ENCODE measurements around the gene SUCO. TPM values are rescaled to one million over a fixed set of nuclear protein-coding genes. Genes with fewer than 3 reads are reported as not detected.

The SUCO gene
- total RNA-seq, 3 donors from 2014 or later (not counting 1 experiment from before 2014, with no cell fraction given): 86.0 to 97.5 (median 96.0) TPM

GRCh38 chr1:172600615-172601014, 67.7 kb downstream of the SUCO start:
- H3K9me3 Mint-ChIP-seq: no peaks in the 10 kb centered on the region
- peaks cover 0 to 14% of the 10 kb centered on the region in 2 donors for H3K4me1 Mint-ChIP-seq
- WGBS (ENCODE audit: insufficient coverage): 100% methylated on average over 1 of the region's 1 CpG
- Histone ChIP-seq H3K27me3 (ENCODE audit: control insufficient read depth, insufficient read depth, low read length) (no peaks in the 10 kb centered on the region), H3K4me1 (ENCODE audit: control insufficient read depth, insufficient read depth, low read length) (no peaks in the 10 kb centered on the region), H3K9me3 (ENCODE audit: control insufficient read depth, insufficient read depth, low read length) (no peaks in the 10 kb centered on the region), H3K4me3 (ENCODE audit: low read length) (no peak overlapping the region), H3K36me3 (ENCODE audit: control insufficient read depth, insufficient read depth, low read length) (peaks cover 55% of the 10 kb centered on the region), H3K27ac (ENCODE audit: low read length) (no peak overlapping the region)
- intact Hi-C loops (cut with micrococcal nuclease): no loop called here
- no peak overlapping the region for H3K4me3 Mint-ChIP-seq
- TF ChIP-seq CTCF (IDR thresholded peaks at IDR 0.05): no peak
- H3K27me3 Mint-ChIP-seq (ENCODE audit: low read depth in 2 of 2): no peaks in the 10 kb centered on the region
- peak overlapping the region; percentile 27 to 53 for H3K27ac Mint-ChIP-seq
- DNase-seq (no peak), ATAC-seq (no peak)
- H3K36me3 Mint-ChIP-seq: peaks cover 17% of the 10 kb centered on the region

- no peaks in the 10 kb centered on the region for H3K4me1 ChIP-seq (ENCODE audit: control insufficient read depth, insufficient read depth, low read length)
- H3K36me3 Mint-ChIP-seq: peaks cover 12% of the 10 kb centered on the region
- no peak for TF ChIP-seq CTCF (IDR thresholded peaks at IDR 0.05)
- H3K4me3 ChIP-seq (ENCODE audit: low read length): no peak overlapping the region
- H3K9me3 ChIP-seq (ENCODE audit: control insufficient read depth, insufficient read depth, low read length): no peaks in the 10 kb centered on the region
- DNase-seq (no peak), ATAC-seq (no peak)
- H3K4me1 Mint-ChIP-seq: peaks cover 0 to 8% of the 10 kb centered on the region in 2 donors
- H3K4me3 Mint-ChIP-seq: no peak overlapping the region
- peaks cover 57% of the 10 kb centered on the region for H3K36me3 ChIP-seq (ENCODE audit: control insufficient read depth, insufficient read depth, low read length)
- intact Hi-C loops (cut with micrococcal nuclease): no loop called here
- peak overlapping the region; percentile 27 to 53 for H3K27ac Mint-ChIP-seq
- H3K27ac ChIP-seq (ENCODE audit: low read length): no peak overlapping the region
- WGBS (ENCODE audit: insufficient coverage): 97% methylated on average over 6 of the region's 6 CpGs
- no peaks in the 10 kb centered on the region for H3K9me3 Mint-ChIP-seq
- H3K27me3 ChIP-seq (ENCODE audit: control insufficient read depth, insufficient read depth, low read length): no peaks in the 10 kb centered on the region
- no peaks in the 10 kb centered on the region for H3K27me3 Mint-ChIP-seq (ENCODE audit: low read depth in 2 of 2)
Measured at GRCh38 chr1:172601046-172601630, 68.2 kb downstream of the SUCO start.

DNA sequence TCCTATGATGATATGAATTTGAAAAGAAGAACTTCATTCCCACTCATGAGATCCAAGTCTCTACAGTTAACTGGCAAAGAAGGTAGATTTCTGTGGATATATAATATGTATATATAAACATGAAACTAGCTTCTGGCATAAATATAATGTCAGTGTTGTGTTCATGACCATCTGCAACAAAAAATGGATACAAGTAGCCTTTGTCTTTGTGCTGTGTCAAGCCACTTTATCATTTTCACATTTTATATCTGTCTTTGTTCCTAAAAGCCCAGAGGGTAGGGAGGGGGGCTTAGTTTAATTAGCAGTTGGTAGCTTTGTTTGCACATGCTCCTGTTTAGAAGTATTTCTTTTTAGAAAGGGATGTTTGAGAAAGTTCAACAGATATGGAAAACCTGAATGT, 69.8 kb downstream of the SUCO start:
- intact Hi-C loops (cut with micrococcal nuclease): no loop called here
- H3K4me3 ChIP-seq (ENCODE audit: low read length): no peak overlapping the region
- no peaks in the 10 kb centered on the region for H3K27me3 Mint-ChIP-seq (ENCODE audit: low read depth in 2 of 2)
- H3K9me3 ChIP-seq (ENCODE audit: control insufficient read depth, insufficient read depth, low read length): no peaks in the 10 kb centered on the region
- no peak overlapping the region for H3K27ac Mint-ChIP-seq
- H3K27ac ChIP-seq (ENCODE audit: low read length): no peak overlapping the region
- DNase-seq: no peak
- H3K36me3 ChIP-seq (ENCODE audit: control insufficient read depth, insufficient read depth, low read length): peaks cover 53% of the 10 kb centered on the region
- ATAC-seq: no peak
- H3K4me3 Mint-ChIP-seq: no peak overlapping the region
- H3K4me1 Mint-ChIP-seq: peaks cover 0 to 6% of the 10 kb centered on the region in 2 donors
- H3K4me1 ChIP-seq (ENCODE audit: control insufficient read depth, insufficient read depth, low read length): no peaks in the 10 kb centered on the region
- H3K9me3 Mint-ChIP-seq: no peaks in the 10 kb centered on the region
- H3K27me3 ChIP-seq (ENCODE audit: control insufficient read depth, insufficient read depth, low read length): no peaks in the 10 kb centered on the region
- no peak for TF ChIP-seq CTCF (IDR thresholded peaks at IDR 0.05)
- H3K36me3 Mint-ChIP-seq: peaks cover 8% of the 10 kb centered on the region

- Mint-ChIP-seq H3K27ac (no peak overlapping the region), H3K9me3 (no peaks in the 10 kb centered on the region), H3K4me1 (peaks cover 0 to 6% of the 10 kb centered on the region in 2 donors), H3K36me3 (no peaks in the 10 kb centered on the region), H3K27me3 (ENCODE audit: low read depth in 2 of 2) (no peaks in the 10 kb centered on the region), H3K4me3 (no peak overlapping the region)
- Histone ChIP-seq H3K4me1 (ENCODE audit: control insufficient read depth, insufficient read depth, low read length) (no peaks in the 10 kb centered on the region), H3K27me3 (ENCODE audit: control insufficient read depth, insufficient read depth, low read length) (no peaks in the 10 kb centered on the region), H3K36me3 (ENCODE audit: control insufficient read depth, insufficient read depth, low read length) (peaks cover 46% of the 10 kb centered on the region), H3K27ac (ENCODE audit: low read length) (no peak overlapping the region), H3K9me3 (ENCODE audit: control insufficient read depth, insufficient read depth, low read length) (no peaks in the 10 kb centered on the region), H3K4me3 (ENCODE audit: low read length) (no peak overlapping the region)
- intact Hi-C loops (cut with micrococcal nuclease): no loop called here
- no peak for TF ChIP-seq CTCF (IDR thresholded peaks at IDR 0.05)
- no peak for DNase-seq
- WGBS (ENCODE audit: insufficient coverage): 93% methylated on average over 3 of the region's 4 CpGs
- no peak for ATAC-seq
Measured at GRCh38 chr1:172603816-172604215, 70.9 kb downstream of the SUCO start.

Measured in natural killer cell (primary cell).